ENCODE measurements around the gene AFP.

Gene AFP

GRCh38 chr4:73438582-73439215 lies 2.7 kb downstream of the AFP start:
- no peaks in the 10 kb centered on the region for H3K36me3 ChIP-seq
- H3K9me3 ChIP-seq (ENCODE audit: severe bottlenecking), result no peaks in the 10 kb centered on the region
- H3K4me3 ChIP-seq (ENCODE audit: low read depth, low read length), result no peak overlapping the region
- H3K27me3 ChIP-seq (ENCODE audit: insufficient read depth, low read depth, severe bottlenecking), result no peaks in the 10 kb centered on the region
- TF ChIP-seq CTCF (IDR thresholded peaks at IDR 0.05; ENCODE audit: low read depth, low read length), result no peak
- no peak overlapping the region for H3K27ac ChIP-seq
- no peak for DNase-seq

- no peak for DNase-seq
- H3K4me3 ChIP-seq (ENCODE audit: low read depth, low read length), result no peak overlapping the region
- no peaks in the 10 kb centered on the region for H3K9me3 ChIP-seq (ENCODE audit: severe bottlenecking)
- H3K36me3 ChIP-seq, result no peaks in the 10 kb centered on the region
- no peaks in the 10 kb centered on the region for H3K27me3 ChIP-seq (ENCODE audit: insufficient read depth, low read depth, severe bottlenecking)
- no peak for TF ChIP-seq CTCF (IDR thresholded peaks at IDR 0.05; ENCODE audit: low read depth, low read length)
- no peak overlapping the region for H3K27ac ChIP-seq
These were observed 3.4 kb downstream of the AFP start for GRCh38 chr4:73439445-73439844.

GRCh38 chr4:73439991-73440390 lies 4.0 kb downstream of the AFP start:
- no peaks in the 10 kb centered on the region for H3K27me3 ChIP-seq (ENCODE audit: insufficient read depth, low read depth, severe bottlenecking)
- DNase-seq, result no peak
- no peaks in the 10 kb centered on the region for H3K36me3 ChIP-seq
- no peak overlapping the region for H3K4me3 ChIP-seq (ENCODE audit: low read depth, low read length)
- no peaks in the 10 kb centered on the region for H3K9me3 ChIP-seq (ENCODE audit: severe bottlenecking)
- no peak for TF ChIP-seq CTCF (IDR thresholded peaks at IDR 0.05; ENCODE audit: low read depth, low read length)
- H3K27ac ChIP-seq, result no peak overlapping the region

- Histone ChIP-seq H3K27me3 (ENCODE audit: insufficient read depth, low read depth, severe bottlenecking) (no peaks in the 10 kb centered on the region), H3K36me3 (no peaks in the 10 kb centered on the region), H3K9me3 (ENCODE audit: severe bottlenecking) (no peaks in the 10 kb centered on the region), H3K4me3 (ENCODE audit: low read depth, low read length) (no peak overlapping the region), H3K27ac (no peak overlapping the region)
- DNase-seq, result no peak
- no peak for TF ChIP-seq CTCF (IDR thresholded peaks at IDR 0.05; ENCODE audit: low read depth, low read length)
These were observed 4.6 kb downstream of the AFP start for GRCh38 chr4:73440653-73441052.

- no peak overlapping the region for H3K4me3 ChIP-seq (ENCODE audit: low read depth, low read length)
- no peaks in the 10 kb centered on the region for H3K9me3 ChIP-seq (ENCODE audit: severe bottlenecking)
- no peak overlapping the region for H3K27ac ChIP-seq
- no peaks in the 10 kb centered on the region for H3K27me3 ChIP-seq (ENCODE audit: insufficient read depth, low read depth, severe bottlenecking)
- no peak for DNase-seq
- TF ChIP-seq CTCF (IDR thresholded peaks at IDR 0.05; ENCODE audit: low read depth, low read length), result no peak
- no peaks in the 10 kb centered on the region for H3K36me3 ChIP-seq
These were observed 6.3 kb downstream of the AFP start for GRCh38 chr4:73442275-73442674.

GRCh38 chr4:73443224-73443623 lies 7.2 kb downstream of the AFP start:
- Histone ChIP-seq H3K36me3 (no peaks in the 10 kb centered on the region), H3K27ac (no peak overlapping the region), H3K9me3 (ENCODE audit: severe bottlenecking) (no peaks in the 10 kb centered on the region), H3K27me3 (ENCODE audit: insufficient read depth, low read depth, severe bottlenecking) (no peaks in the 10 kb centered on the region), H3K4me3 (ENCODE audit: low read depth, low read length) (no peak overlapping the region)
- no peak for DNase-seq
- no peak for TF ChIP-seq CTCF (IDR thresholded peaks at IDR 0.05; ENCODE audit: low read depth, low read length)

All from WERI-Rb-1 (cell line).